Measurements from ENCODE around the gene PLD3.

PLD3 gene

DNA sequence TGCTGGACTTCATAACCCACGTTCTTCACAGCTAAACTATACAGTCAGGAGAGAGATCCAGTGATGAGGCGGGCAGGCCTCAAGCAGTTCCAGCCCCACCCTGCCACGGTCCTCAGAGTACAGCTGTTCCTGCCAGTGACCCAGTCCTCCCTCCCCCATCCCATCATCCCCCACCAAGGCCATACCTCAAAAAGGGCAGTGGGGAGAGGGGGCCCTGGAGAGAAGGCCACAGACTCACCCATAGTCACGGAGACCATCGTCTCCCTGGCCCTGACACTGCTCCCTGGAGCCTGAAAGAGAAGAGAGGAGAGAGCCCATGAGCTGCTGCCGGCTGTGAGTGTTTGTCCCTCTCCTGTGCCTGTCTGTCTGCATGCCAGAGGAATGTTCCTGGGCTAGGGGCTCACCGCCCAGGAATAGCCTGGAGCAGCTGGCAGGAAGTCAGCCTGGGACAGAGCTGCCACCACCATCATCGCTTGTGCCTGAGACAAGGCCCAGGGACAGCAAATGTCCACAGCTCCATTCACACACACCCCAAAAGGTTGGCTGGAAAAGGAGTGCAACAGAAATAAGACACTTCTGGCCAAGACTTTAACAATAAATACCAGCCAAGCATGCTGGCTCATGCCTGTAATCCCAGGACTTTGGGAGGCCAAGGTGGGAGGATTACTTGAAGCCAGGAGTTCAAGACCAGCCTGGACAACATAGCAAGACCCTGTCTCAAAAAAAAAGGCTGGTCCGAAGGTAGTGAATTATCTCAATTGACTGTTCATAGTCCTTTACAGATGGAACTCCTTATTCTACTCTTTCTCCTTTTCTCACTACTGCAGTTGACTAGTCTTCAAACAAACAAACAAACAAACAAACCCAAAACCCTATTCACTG is 6.7 kb upstream of the PLD3 start:
- Mint-ChIP-seq H3K9me3 (no peaks in the 10 kb centered on the region), H3K36me3 (ENCODE audit: low read depth) (peaks cover 8% of the 10 kb centered on the region), H3K4me3 (no peak overlapping the region), H3K27ac (no peak overlapping the region), H3K27me3 (no peaks in the 10 kb centered on the region), H3K4me1 (peaks cover 3% of the 10 kb centered on the region)
- ATAC-seq (no peak), DNase-seq (no peak)

DNA sequence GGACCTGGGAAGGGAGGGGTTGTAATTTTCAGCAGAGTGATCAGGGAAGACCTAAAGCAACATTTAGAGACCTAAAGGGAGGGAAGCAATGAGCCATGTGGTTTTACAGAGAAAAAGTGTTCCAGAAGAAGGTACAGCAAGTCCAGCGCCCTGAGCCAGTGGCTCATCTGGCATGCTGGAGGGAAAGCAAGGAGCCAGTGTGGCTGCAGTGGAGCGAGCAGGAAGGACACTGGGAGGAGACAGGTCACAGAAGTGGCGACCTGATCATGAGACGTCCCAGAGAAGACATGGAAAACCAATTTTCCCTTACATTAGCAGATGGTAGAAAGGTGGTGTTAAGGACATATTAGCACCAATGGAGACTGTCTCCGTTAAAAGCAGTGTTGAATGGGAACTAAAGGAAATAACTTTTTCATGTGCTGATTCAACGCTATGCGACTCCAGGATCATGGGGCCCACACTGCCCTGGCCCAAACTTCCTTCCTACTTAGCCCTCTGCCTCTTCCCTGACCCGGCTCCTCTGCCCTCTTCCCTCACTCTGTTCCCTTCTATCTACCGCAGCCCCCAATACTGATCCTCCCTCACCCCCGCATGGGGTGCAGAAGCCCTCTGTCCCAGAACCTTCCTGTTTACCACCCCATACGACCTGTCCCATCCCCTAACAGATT is 5.7 kb upstream of the PLD3 start:
- peaks cover 8% of the 10 kb centered on the region for H3K36me3 Mint-ChIP-seq (ENCODE audit: low read depth)
- ATAC-seq, result no peak
- no peaks in the 10 kb centered on the region for H3K9me3 Mint-ChIP-seq
- H3K4me1 Mint-ChIP-seq, result peaks cover 7% of the 10 kb centered on the region
- no peak overlapping the region for H3K4me3 Mint-ChIP-seq
- no peaks in the 10 kb centered on the region for H3K27me3 Mint-ChIP-seq
- no peak for DNase-seq
- H3K27ac Mint-ChIP-seq, result no peak overlapping the region

DNA sequence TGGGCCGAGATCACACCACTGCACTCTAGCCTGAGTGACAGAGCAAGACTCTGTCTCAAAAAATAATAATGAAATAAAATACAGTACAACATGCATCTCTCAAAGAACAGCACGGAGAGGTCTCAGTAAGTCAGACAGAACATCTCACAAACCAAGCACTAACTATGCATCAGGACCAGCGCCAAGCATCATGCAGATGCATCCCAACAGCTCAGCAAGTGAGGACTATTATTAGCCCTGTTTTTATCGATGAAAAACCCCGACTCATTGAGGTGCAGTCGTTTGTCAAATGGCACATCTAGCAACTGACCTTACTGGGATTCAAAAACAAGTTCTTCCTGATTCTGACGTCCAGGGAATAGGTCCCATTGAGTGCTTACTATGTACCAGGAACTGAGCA is 4.1 kb upstream of the PLD3 start:
- Mint-ChIP-seq H3K27ac (no peak overlapping the region), H3K27me3 (peaks cover 2% of the 10 kb centered on the region), H3K36me3 (ENCODE audit: low read depth) (peaks cover 8% of the 10 kb centered on the region), H3K4me1 (peaks cover 17% of the 10 kb centered on the region), H3K9me3 (no peaks in the 10 kb centered on the region), H3K4me3 (no peak overlapping the region)
- no peak for DNase-seq
- no peak for ATAC-seq

GRCh38 chr19:40348961-40349507 is 539 bp downstream of the PLD3 start:
- DNase-seq, result no peak
- Mint-ChIP-seq H3K36me3 (ENCODE audit: low read depth) (peaks cover 3% of the 10 kb centered on the region), H3K4me1 (peaks cover 25% of the 10 kb centered on the region), H3K9me3 (no peaks in the 10 kb centered on the region), H3K27ac (peak overlapping the region; percentile 86), H3K4me3 (peak overlapping the region; percentile 87), H3K27me3 (peaks cover 2% of the 10 kb centered on the region)
- ATAC-seq, result no peak

DNA sequence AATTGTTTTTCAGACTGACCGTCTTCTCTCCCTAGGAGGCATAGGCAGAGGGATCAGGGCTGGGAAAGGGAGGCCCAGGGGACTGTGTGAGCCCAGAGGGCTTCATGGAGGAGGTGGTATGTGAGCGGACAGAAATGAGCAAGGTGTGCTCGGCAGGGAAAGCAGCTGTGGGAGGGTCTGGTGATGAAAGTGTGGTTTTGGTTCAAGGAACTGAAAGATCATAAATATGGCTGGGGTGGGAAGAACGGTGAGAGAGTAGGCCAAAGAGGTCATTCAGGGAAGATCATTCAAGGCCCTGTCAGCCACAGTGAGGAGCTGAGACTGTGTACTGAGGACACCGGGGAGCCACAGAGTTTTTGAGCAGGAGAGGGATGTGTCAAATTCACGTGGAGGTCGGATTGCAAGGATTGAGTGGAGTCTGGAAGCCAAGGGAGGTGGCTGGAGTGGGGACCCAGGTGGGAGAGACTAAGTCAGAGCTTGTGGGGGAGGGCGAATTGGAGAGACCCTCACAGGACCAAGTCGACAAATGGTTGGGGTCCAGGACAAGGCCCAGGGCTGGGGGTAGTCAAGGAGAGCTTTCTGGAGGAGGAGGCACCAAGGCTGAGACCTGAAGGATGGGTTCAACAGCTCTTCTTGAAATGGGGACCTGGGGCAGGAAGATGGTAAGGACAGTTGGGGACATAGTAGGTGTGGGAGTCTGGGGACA is 7.6 kb downstream of the PLD3 start:
- no peak overlapping the region for H3K27ac Mint-ChIP-seq
- DNase-seq, result no peak
- peaks cover 7% of the 10 kb centered on the region for H3K36me3 Mint-ChIP-seq (ENCODE audit: low read depth)
- no peaks in the 10 kb centered on the region for H3K9me3 Mint-ChIP-seq
- H3K27me3 Mint-ChIP-seq, result no peaks in the 10 kb centered on the region
- no peak for ATAC-seq
- peaks cover 17% of the 10 kb centered on the region for H3K4me1 Mint-ChIP-seq
- H3K4me3 Mint-ChIP-seq, result no peak overlapping the region

GRCh38 chr19:40356681-40357595 is 8.4 kb downstream of the PLD3 start:
- Mint-ChIP-seq H3K36me3 (ENCODE audit: low read depth) (peaks cover 7% of the 10 kb centered on the region), H3K4me3 (no peak overlapping the region), H3K27me3 (no peaks in the 10 kb centered on the region), H3K4me1 (peaks cover 15% of the 10 kb centered on the region), H3K9me3 (no peaks in the 10 kb centered on the region), H3K27ac (no peak overlapping the region)
- DNase-seq, result no peak
- ATAC-seq, result no peak

DNA sequence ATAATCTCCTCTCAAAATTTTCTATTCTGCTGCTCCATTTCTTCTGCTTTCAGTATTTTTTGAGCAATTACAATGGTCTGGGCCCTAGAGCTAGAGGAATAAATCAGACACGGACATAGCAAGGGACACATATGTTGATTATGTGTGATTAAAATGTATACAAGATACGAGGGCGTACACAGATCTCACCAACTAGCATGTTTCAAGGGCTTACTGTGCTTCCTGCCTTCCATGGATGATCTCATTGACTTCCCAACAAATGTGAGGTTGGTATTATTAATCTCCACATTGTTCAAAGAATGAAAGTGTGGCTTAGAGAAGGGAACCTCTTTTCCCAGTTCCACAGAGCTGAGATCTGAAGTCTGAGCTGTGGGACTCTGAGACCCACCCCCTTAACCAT is 9.1 kb downstream of the PLD3 start:
- Mint-ChIP-seq H3K27ac (no peak overlapping the region), H3K4me1 (peaks cover 17% of the 10 kb centered on the region), H3K9me3 (no peaks in the 10 kb centered on the region), H3K27me3 (no peaks in the 10 kb centered on the region), H3K36me3 (ENCODE audit: low read depth) (peaks cover 7% of the 10 kb centered on the region), H3K4me3 (no peak overlapping the region)
- DNase-seq, result no peak
- ATAC-seq, result no peak

- peaks cover 20% of the 10 kb centered on the region for H3K4me1 Mint-ChIP-seq
- no peaks in the 10 kb centered on the region for H3K9me3 Mint-ChIP-seq
- H3K36me3 Mint-ChIP-seq (ENCODE audit: low read depth), result peaks cover 7% of the 10 kb centered on the region
- H3K27ac Mint-ChIP-seq, result no peak overlapping the region
- DNase-seq (no peak), ATAC-seq (peak; percentile 40)
- H3K27me3 Mint-ChIP-seq, result no peaks in the 10 kb centered on the region
- H3K4me3 Mint-ChIP-seq, result no peak overlapping the region
Observed at GRCh38 chr19:40358773-40359172, 10.3 kb downstream of the PLD3 start.

- no peak overlapping the region for H3K4me3 Mint-ChIP-seq
- peaks cover 7% of the 10 kb centered on the region for H3K36me3 Mint-ChIP-seq (ENCODE audit: low read depth)
- no peak for DNase-seq
- no peaks in the 10 kb centered on the region for H3K9me3 Mint-ChIP-seq
- H3K27me3 Mint-ChIP-seq, result no peaks in the 10 kb centered on the region
- no peak for ATAC-seq
- peaks cover 25% of the 10 kb centered on the region for H3K4me1 Mint-ChIP-seq
- no peak overlapping the region for H3K27ac Mint-ChIP-seq
Observed at GRCh38 chr19:40360020-40360707, 11.7 kb downstream of the PLD3 start.

DNA sequence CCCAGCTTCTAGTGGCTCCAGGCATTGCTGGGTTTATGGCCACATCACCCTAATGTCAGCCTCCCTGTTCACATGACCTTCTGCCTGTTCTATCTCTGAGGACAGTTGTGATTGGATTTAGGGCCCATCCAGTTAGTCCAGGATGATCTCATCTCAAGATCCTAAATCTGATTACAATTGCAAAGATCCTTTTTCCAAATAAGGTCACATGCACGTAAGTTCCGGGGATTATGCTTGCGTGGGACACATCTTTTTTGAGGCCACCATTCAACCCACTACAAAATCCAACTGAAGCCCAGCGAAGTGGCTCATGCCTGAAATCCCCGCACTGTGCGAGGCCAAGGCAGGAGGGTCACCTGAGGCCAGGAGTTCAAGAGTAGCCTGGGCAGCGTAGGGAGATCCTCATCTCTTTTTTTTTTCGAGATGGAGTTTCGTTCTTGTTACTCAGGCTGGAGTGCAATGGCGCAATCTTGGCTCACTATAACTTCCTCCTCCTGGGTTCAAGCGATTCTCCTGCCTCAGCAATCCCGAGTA is 12.3 kb downstream of the PLD3 start:
- Mint-ChIP-seq H3K36me3 (ENCODE audit: low read depth) (peaks cover 7% of the 10 kb centered on the region), H3K9me3 (no peaks in the 10 kb centered on the region), H3K27ac (no peak overlapping the region), H3K4me1 (peaks cover 28% of the 10 kb centered on the region), H3K27me3 (no peaks in the 10 kb centered on the region), H3K4me3 (no peak overlapping the region)
- no peak for ATAC-seq
- DNase-seq, result no peak

DNA sequence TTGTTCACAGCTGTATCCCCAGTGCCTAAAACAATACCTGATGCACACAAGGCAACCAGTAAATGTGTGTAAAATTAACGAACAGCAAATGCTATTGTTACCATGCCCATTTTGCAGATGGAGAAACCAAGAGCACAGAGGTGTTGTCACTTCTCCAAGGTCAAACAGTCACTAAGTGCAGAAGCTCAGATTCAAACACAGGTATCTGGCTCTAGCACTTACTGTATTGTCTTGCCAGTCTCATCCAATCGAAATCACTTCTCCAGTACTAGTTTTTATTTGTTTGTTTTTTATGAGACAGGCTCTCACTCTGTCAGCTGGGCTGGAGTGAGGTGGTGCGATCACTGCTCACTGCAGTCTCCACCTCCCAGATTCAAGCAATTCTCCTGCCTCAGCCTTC is 13.7 kb downstream of the PLD3 start:
- no peaks in the 10 kb centered on the region for H3K27me3 Mint-ChIP-seq
- H3K4me1 Mint-ChIP-seq, result peaks cover 23% of the 10 kb centered on the region
- H3K36me3 Mint-ChIP-seq (ENCODE audit: low read depth), result peaks cover 6% of the 10 kb centered on the region
- H3K27ac Mint-ChIP-seq, result no peak overlapping the region
- ATAC-seq (no peak), DNase-seq (no peak)
- no peaks in the 10 kb centered on the region for H3K9me3 Mint-ChIP-seq
- no peak overlapping the region for H3K4me3 Mint-ChIP-seq

DNA sequence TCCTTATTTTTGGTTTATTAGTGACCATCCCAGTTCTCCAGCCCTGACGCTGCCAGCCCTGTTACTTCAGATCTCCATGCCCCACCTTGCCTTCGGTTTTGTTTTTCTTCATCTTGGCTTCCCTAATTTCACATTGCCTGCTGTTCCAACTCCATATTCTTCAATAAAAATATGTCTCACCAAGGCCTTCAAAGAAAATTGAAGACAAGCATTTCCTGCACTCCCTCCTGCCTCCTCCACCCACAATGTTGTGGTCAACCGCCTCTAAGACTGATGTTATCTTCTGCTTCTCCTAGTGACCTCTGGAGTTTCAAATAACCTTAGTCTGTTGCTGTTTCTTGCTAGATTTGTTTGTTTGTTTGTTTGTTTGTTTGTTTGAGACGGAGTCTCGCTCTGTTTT is 14.6 kb downstream of the PLD3 start:
- Mint-ChIP-seq H3K9me3 (no peaks in the 10 kb centered on the region), H3K27me3 (no peaks in the 10 kb centered on the region), H3K36me3 (ENCODE audit: low read depth) (peaks cover 6% of the 10 kb centered on the region), H3K4me3 (no peak overlapping the region), H3K4me1 (peaks cover 16% of the 10 kb centered on the region), H3K27ac (no peak overlapping the region)
- no peak for DNase-seq
- no peak for ATAC-seq

GRCh38 chr19:40365010-40365409 is 16.5 kb downstream of the PLD3 start:
- H3K4me1 Mint-ChIP-seq, result peaks cover 15% of the 10 kb centered on the region
- no peaks in the 10 kb centered on the region for H3K27me3 Mint-ChIP-seq
- peak overlapping the region; percentile 39 for H3K4me3 Mint-ChIP-seq
- DNase-seq (no peak), ATAC-seq (no peak)
- H3K9me3 Mint-ChIP-seq, result no peaks in the 10 kb centered on the region
- no peak overlapping the region for H3K27ac Mint-ChIP-seq
- H3K36me3 Mint-ChIP-seq (ENCODE audit: low read depth), result peaks cover 5% of the 10 kb centered on the region
